IMR-90 (cell line): ENCODE data around the gene IL1RAP. TPM values are rescaled to one million over a fixed set of nuclear protein-coding genes. Genes with fewer than 3 reads are reported as not detected.

Experiments used
- ATAC-seq: fragments of 200-7000 bp; cut with Tn5 transposase; 2 replicates; pipeline ENCODE4 v1.9.1; 2020; ENCODE audit warnings: low read depth, mild to moderate bottlenecking, moderate library complexity
- BruUV-seq: library from RNA; stranded (reverse); fragments of 400-500 nt; replicated peaks from 2 replicates; lab custom pipeline; 2021; lab: Mats Ljungman, UMichigan
- CTCF ChIA-PET: fragments of 300-600 bp; formaldehyde crosslinking; extraction: SDS; loops from one replicate; lab custom pipeline; 2021; ENCODE audit warnings: antibody characterized with exemption; lab: Yijun Ruan, JAX
- POLR2A ChIA-PET: fragments of 300-600 bp; sonication (Branson Sonifier 250); formaldehyde crosslinking; loops from one replicate; lab custom pipeline; 2022; ENCODE audit warnings: antibody characterized with exemption; ENCODE audit not compliant: unreplicated experiment; lab: Charles Lee
- DNase-seq: peaks from one replicate; pipeline ENCODE4 v3.0.0; 2013
- H2AFZ ChIP-seq: replicated peaks from 2 replicates; pipeline ENCODE3; 2013; ENCODE audit warnings: low read length, mild to moderate bottlenecking; ENCODE audit not compliant: poor library complexity
- H2AK5ac ChIP-seq: 2 replicates; pipeline ENCODE4 v1.6.1; 2013; ENCODE audit warnings: low read depth, low read length, inconsistent platforms
- H2AK9ac ChIP-seq: replicated peaks from 2 replicates; pipeline ENCODE3; 2013; ENCODE audit warnings: mild to moderate bottlenecking, low read depth, low read length, moderate library complexity; ENCODE audit not compliant: poor library complexity
- H2BK120ac ChIP-seq: 2 replicates; pipeline ENCODE4 v1.6.1; 2013; ENCODE audit warnings: low read depth, low read length, inconsistent platforms
- H2BK15ac ChIP-seq: 3 replicates; pipeline ENCODE4 v1.6.1; 2013; ENCODE audit warnings: low read depth, low read length, inconsistent platforms
- H2BK20ac ChIP-seq: 2 replicates; pipeline ENCODE4 v1.6.1; 2013; ENCODE audit warnings: low read depth, mild to moderate bottlenecking, inconsistent platforms, low read length, moderate library complexity
- H2BK5ac ChIP-seq: 2 replicates; pipeline ENCODE4 v1.6.1; 2013; ENCODE audit warnings: mild to moderate bottlenecking, low read depth, low read length, inconsistent platforms; ENCODE audit not compliant: poor library complexity, severe bottlenecking
- H3K14ac ChIP-seq: replicated peaks from 2 replicates; pipeline ENCODE4 v1.6.1; 2013; ENCODE audit warnings: low read depth, low read length, inconsistent platforms
- H3K18ac ChIP-seq: 2 replicates; pipeline ENCODE4 v1.6.1; 2013; ENCODE audit warnings: low read depth, low read length, control low read depth
- H3K23ac ChIP-seq: 2 replicates; pipeline ENCODE4 v1.6.1; 2013; ENCODE audit warnings: low read depth, low read length, inconsistent platforms
- H3K27ac ChIP-seq: 2 replicates; pipeline ENCODE4 v1.5.1; 2013; ENCODE audit warnings: mild to moderate bottlenecking, control low read depth, low read length; ENCODE audit not compliant: insufficient read depth
- H3K27me3 ChIP-seq: 2 replicates; pipeline ENCODE4 v1.6.1; 2013; ENCODE audit warnings: low read length; ENCODE audit not compliant: control insufficient read depth, insufficient read depth
- H3K36me3 ChIP-seq: 2 replicates; pipeline ENCODE4 v1.6.1; 2013; ENCODE audit warnings: low read length, mixed read lengths; ENCODE audit not compliant: control insufficient read depth, insufficient read depth
- H3K4ac ChIP-seq: 2 replicates; pipeline ENCODE4 v1.6.1; 2013; ENCODE audit warnings: low read depth, low read length, inconsistent platforms
- H3K4me1 ChIP-seq: 2 replicates; pipeline ENCODE4 v1.6.1; 2013; ENCODE audit warnings: low read length, mixed read lengths; ENCODE audit not compliant: control insufficient read depth, insufficient read depth
- H3K4me2 ChIP-seq: 2 replicates; pipeline ENCODE4 v1.6.1; 2013; ENCODE audit warnings: low read depth, mild to moderate bottlenecking, control low read depth, low read length, moderate library complexity
- H3K4me3 ChIP-seq: 2 replicates; pipeline ENCODE4 v1.5.1; 2013; ENCODE audit warnings: low read depth, mild to moderate bottlenecking, control low read depth, low read length, moderate library complexity; ENCODE audit not compliant: insufficient read depth
- H3K56ac ChIP-seq: 2 replicates; pipeline ENCODE4 v1.6.1; 2013; ENCODE audit warnings: low read length, inconsistent platforms; ENCODE audit not compliant: insufficient read depth; ENCODE audit errors: extremely low read depth
- H3K79me1 ChIP-seq, 2 experiments: 2 replicates each; pipeline ENCODE4 v1.6.1; 2013; ENCODE audit warnings: low read length in 2 of 2, inconsistent platforms in 1 of 2, low read depth in 1 of 2
- H3K9ac ChIP-seq: 2 replicates; pipeline ENCODE4 v1.6.1; 2013; ENCODE audit warnings: low read depth, low read length, control low read depth
- H3K9me1 ChIP-seq: 2 replicates; pipeline ENCODE4 v1.6.1; 2013; ENCODE audit warnings: low read length, inconsistent platforms; ENCODE audit not compliant: insufficient read depth
- H3K9me3 ChIP-seq: 2 replicates; pipeline ENCODE4 v1.6.1; 2013; ENCODE audit warnings: low read length; ENCODE audit not compliant: control insufficient read depth, insufficient read depth
- H4K20me1 ChIP-seq: 2 replicates; pipeline ENCODE4 v1.6.1; 2013; ENCODE audit warnings: low read length, inconsistent platforms; ENCODE audit not compliant: insufficient read depth
- H4K5ac ChIP-seq: 2 replicates; pipeline ENCODE4 v1.6.1; 2013; ENCODE audit warnings: mild to moderate bottlenecking, low read depth, low read length, control low read depth
- H4K8ac ChIP-seq, 2 experiments: 2 replicates each; pipeline ENCODE4 v1.6.1; 2013; ENCODE audit warnings: low read depth in 2 of 2, low read length in 2 of 2, control low read depth in 1 of 2, inconsistent platforms in 1 of 2
- H4K91ac ChIP-seq: 2 replicates; pipeline ENCODE4 v1.6.1; 2013; ENCODE audit warnings: low read depth, low read length, inconsistent platforms; ENCODE audit not compliant: insufficient read depth
- BHLHE40 ChIP-seq: fragments of 150-350 bp; IDR thresholded peaks from 2 replicates; pipeline ENCODE4 v1.6.1; 2016; ENCODE audit warnings: mild to moderate bottlenecking, low read depth, low read length
- MAFK ChIP-seq: IDR thresholded peaks from 2 replicates; pipeline ENCODE4 v1.6.1; 2012; ENCODE audit warnings: low read depth, low read length, improper control_type of control experiment
- MXI1 ChIP-seq: IDR thresholded peaks from 2 replicates; pipeline ENCODE4 v1.6.1; 2012; ENCODE audit warnings: low read depth, mild to moderate bottlenecking, low read length, moderate library complexity, borderline replicate concordance
- NFE2L2 ChIP-seq: fragments of 150-350 bp; IDR thresholded peaks from 2 replicates; pipeline ENCODE4 v1.6.1; 2016; ENCODE audit warnings: low read depth, mild to moderate bottlenecking, low read length
- POLR2A ChIP-seq: IDR thresholded peaks from 2 replicates; pipeline ENCODE4 v1.6.1; 2012; ENCODE audit warnings: mild to moderate bottlenecking, low read depth, low read length
- RAD21 ChIP-seq: IDR thresholded peaks from 2 replicates; pipeline ENCODE4 v1.6.1; 2012; ENCODE audit warnings: low read length, improper control_type of control experiment
- RCOR1 ChIP-seq: IDR thresholded peaks from 2 replicates; pipeline ENCODE4 v1.6.1; 2012; ENCODE audit warnings: mild to moderate bottlenecking, low read length, improper control_type of control experiment; ENCODE audit not compliant: insufficient replicate concordance
- WGBS, 2 experiments: methylation state at CpG; one replicate each; pipeline versions ENCODE4 v1.1.5 to v1.1.7; 2013; ENCODE audit warnings: missing lambda C conversion rate in 2 of 2; ENCODE audit not compliant: insufficient read length in 1 of 2; ENCODE audit errors: extremely low coverage in 2 of 2; 5-methylcytosine and 5-hydroxymethylcytosine counted together
- dilution Hi-C: fragments of 300-500 bp; cut with HindIII; formaldehyde crosslinking; loops from one replicate; pipeline ENCODE4 v1.14.3; 2018; ENCODE audit warnings: low sequenced_read_pairs; ENCODE audit not compliant: unreplicated experiment
- in situ Hi-C: fragments of 300-500 bp; cut with MboI; formaldehyde crosslinking; loops from 3 replicates; pipeline ENCODE4 v1.14.3; 2019; ENCODE audit warnings: low sequenced_read_pairs, inconsistent platforms, mixed read lengths
- intact Hi-C: fragments of 100-400 bp; cut with micrococcal nuclease; formaldehyde crosslinking; loops from 2 replicates; pipeline ENCODE4 v1.10.0; 2022
- polyA plus RNA-seq, 3 experiments: library from polyadenylated mRNA; depleted of rRNA; stranded (reverse); fragments of >200 nt; gene quantifications; 2 replicates each; pipeline ENCODE4 v1.2.3, GENCODE V29; 2012; ENCODE audit warnings: low replicate concordance in 1 of 3
- total RNA-seq: library from RNA; depleted of rRNA; stranded (reverse); fragments of >200 nt; gene quantifications from 2 replicates; pipeline ENCODE4 v1.2.3, GENCODE V29; 2012

Gene IL1RAP
- total and polyA plus RNA-seq, 2 of the 4 experiments (the other 2 are of a cell fraction), result 8.3 to 11.3 TPM

GRCh38 chr3:190556351-190556750 lies 42.5 kb downstream of the IL1RAP start:
- in situ Hi-C loops, result no loop called here
- Histone ChIP-seq H4K8ac (no peak overlapping the region), H2AK9ac (no peak overlapping the region), H3K18ac (no peak overlapping the region), H4K5ac (no peak overlapping the region), H4K20me1 (no peaks in the 10 kb centered on the region), H2BK120ac (no peak overlapping the region), H2BK15ac (no peak overlapping the region), H2BK20ac (no peak overlapping the region), H3K23ac (no peak overlapping the region), H3K56ac (no peak overlapping the region), H3K27me3 (no peaks in the 10 kb centered on the region), H3K9me3 (no peaks in the 10 kb centered on the region; the same call in 1 of the 2 replicates), H3K27ac (no peak overlapping the region), H4K91ac (no peak overlapping the region), H3K4ac (no peak overlapping the region), H3K79me1 (0 out of 4 replicates have a peak, but pooled peaks cover 2 to 4% of the 10 kb centered on the region in 2 experiments), H3K4me1 (no peaks in the 10 kb centered on the region), H3K36me3 (no peaks in the 10 kb centered on the region), H2BK5ac (no peak overlapping the region), H3K9ac (no peak overlapping the region), H2AK5ac (no peak overlapping the region), H3K4me3 (no peak overlapping the region), H2AFZ (no peak overlapping the region), H3K4me2 (no peak overlapping the region), H3K9me1 (no peaks in the 10 kb centered on the region; the same call in 1 of the 2 replicates), H3K14ac (no peak overlapping the region)
- no CpG with 5 or more reads among the region's 2 CpGs for WGBS, 2 experiments
- dilution Hi-C loops, result no loop called here
- no TSS peak for BruUV-seq
- ATAC-seq (no peak), DNase-seq (no peak)
- intact Hi-C loops, result no loop called here
- POLR2A ChIA-PET, result no interaction called here
- TF ChIP-seq BHLHE40 (no peak), POLR2A (no peak), MXI1 (no peak), NFE2L2 (no peak), RAD21 (no peak), RCOR1 (no peak), MAFK (no peak)
- CTCF ChIA-PET, result no interaction called here
